Left lung (tissue), 10 donors: ENCODE data around the gene ENOPH1. TPM values are rescaled to one million over a fixed set of nuclear protein-coding genes. Genes with fewer than 3 reads are reported as not detected.
"Not testable (repeated sequence)": the region's sequence is repeated elsewhere in the genome, so short reads cannot be mapped to it uniquely, and the experiment has no call there.

Source experiments
- ATAC-seq: fragments of 200-7000 bp; cut with Tn5 transposase; one replicate; pipeline ENCODE4 v1.9.1; 2020; ENCODE audit warnings: moderate library complexity
- DNase-seq, 4 donors: peaks; one replicate each; pipeline ENCODE4 v3.0.0-alpha.2; 2013 to 2020
- H3K27ac ChIP-seq, 2 donors: fragments of 200-600 bp; sonication (generic) in 1 of 2; one replicate each; pipeline versions ENCODE4 v1.5.0 to v1.8.0; 2020 to 2021
- H3K27me3 ChIP-seq, 2 donors: fragments of 200-600 bp; sonication (generic) in 1 of 2; one replicate each; pipeline versions ENCODE4 v1.5.0 to v1.8.0; 2020 to 2021
- H3K36me3 ChIP-seq, 2 donors: fragments of 200-600 bp; sonication (generic) in 1 of 2; one replicate each; pipeline versions ENCODE4 v1.5.0 to v1.8.0; 2020 to 2021
- H3K4me1 ChIP-seq, 2 donors: fragments of 200-600 bp; one replicate each; pipeline ENCODE4 v1.8.0; 2021
- H3K4me3 ChIP-seq, 2 donors: fragments of 200-600 bp; sonication (generic) in 1 of 2; one replicate each; pipeline versions ENCODE4 v1.5.0 to v1.8.0; 2020 to 2021; ENCODE audit warnings: mild to moderate bottlenecking in 1 of 2
- H3K9me3 ChIP-seq, 2 donors: fragments of 200-600 bp; sonication (generic) in 1 of 2; one replicate each; pipeline versions ENCODE4 v1.5.0 to v1.8.0; 2020 to 2021
- intact Hi-C, 2 donors: fragments of 100-400 bp; cut with DNase I; formaldehyde crosslinking; loops; one replicate each; pipeline versions ENCODE4 v1.11.2 to v1.14.2; 2022
- polyA plus RNA-seq, 6 donors: library from polyadenylated mRNA; unstranded; fragments of 120-200 nt; gene quantifications; one replicate each; pipeline ENCODE4 v1.2.1, GENCODE V29; 2013; ENCODE audit not compliant: insufficient read length in 6 of 6
- total RNA-seq, 2 donors: library from RNA; stranded (reverse); fragmentation: NEBNext Ultra II Directional; extraction: Animal tissue kit (Norgen Biotek cat#: 25700); gene quantifications; one replicate each; pipeline ENCODE4 v1.2.1, GENCODE V29; 2021
- TF ChIP-seq, protein P1 (sequence below), 2 donors: fragments of 200-600 bp; sonication (generic) in 1 of 2; IDR thresholded peaks; one replicate each; pipeline versions ENCODE4 v1.5.0 to v1.8.0; 2021; ENCODE audit warnings: antibody characterized with exemption in 2 of 2
- donor health status: DM: no; HTN: yes; CAD: no.
- donor health status: DM: no; HTN: no; CAD: no.

The ENOPH1 gene
- total and polyA plus RNA-seq, 8 donors = 26.1 to 57.0 (median 51.9) TPM

DNA sequence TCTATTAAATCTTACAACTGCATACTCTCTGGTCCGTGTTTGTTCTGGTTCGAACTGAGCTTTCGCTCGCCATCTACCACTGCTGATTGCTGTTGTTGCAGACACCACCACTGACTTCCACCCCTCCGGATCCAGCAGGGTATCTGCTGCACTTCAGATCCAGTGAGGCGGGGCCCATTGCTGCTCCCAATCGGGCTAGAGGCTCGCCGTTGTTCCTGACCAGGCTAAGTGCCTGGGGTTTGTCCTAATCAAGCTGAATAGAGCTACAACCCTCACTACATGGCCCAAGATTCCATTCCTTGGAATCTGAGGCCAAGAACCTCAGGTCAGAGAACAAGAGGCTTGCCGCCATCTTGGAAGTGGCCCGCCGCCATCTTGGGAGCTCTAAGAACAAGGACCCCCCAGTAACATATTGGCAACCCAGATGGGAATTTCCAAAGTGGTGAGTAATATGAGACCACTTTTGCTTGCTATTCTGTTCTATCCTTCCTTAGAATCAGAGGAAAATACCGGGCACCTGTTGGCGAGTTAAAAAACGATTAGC, 43.3 kb downstream of the ENOPH1 start:
- Histone ChIP-seq H3K36me3 (no peaks in the 10 kb centered on the region), H3K9me3 (no peaks in the 10 kb centered on the region), H3K27ac (no peak overlapping the region), H3K27me3 (no peaks in the 10 kb centered on the region), H3K4me3 (no peak overlapping the region), H3K4me1 (no peaks in the 10 kb centered on the region)
- no peak for DNase-seq
- no peak for ATAC-seq
- intact Hi-C loops = no loop called here
- TF ChIP-seq, protein P1, sequence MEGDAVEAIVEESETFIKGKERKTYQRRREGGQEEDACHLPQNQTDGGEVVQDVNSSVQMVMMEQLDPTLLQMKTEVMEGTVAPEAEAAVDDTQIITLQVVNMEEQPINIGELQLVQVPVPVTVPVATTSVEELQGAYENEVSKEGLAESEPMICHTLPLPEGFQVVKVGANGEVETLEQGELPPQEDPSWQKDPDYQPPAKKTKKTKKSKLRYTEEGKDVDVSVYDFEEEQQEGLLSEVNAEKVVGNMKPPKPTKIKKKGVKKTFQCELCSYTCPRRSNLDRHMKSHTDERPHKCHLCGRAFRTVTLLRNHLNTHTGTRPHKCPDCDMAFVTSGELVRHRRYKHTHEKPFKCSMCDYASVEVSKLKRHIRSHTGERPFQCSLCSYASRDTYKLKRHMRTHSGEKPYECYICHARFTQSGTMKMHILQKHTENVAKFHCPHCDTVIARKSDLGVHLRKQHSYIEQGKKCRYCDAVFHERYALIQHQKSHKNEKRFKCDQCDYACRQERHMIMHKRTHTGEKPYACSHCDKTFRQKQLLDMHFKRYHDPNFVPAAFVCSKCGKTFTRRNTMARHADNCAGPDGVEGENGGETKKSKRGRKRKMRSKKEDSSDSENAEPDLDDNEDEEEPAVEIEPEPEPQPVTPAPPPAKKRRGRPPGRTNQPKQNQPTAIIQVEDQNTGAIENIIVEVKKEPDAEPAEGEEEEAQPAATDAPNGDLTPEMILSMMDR (IDR thresholded peaks at IDR 0.05) = no peak

DNA sequence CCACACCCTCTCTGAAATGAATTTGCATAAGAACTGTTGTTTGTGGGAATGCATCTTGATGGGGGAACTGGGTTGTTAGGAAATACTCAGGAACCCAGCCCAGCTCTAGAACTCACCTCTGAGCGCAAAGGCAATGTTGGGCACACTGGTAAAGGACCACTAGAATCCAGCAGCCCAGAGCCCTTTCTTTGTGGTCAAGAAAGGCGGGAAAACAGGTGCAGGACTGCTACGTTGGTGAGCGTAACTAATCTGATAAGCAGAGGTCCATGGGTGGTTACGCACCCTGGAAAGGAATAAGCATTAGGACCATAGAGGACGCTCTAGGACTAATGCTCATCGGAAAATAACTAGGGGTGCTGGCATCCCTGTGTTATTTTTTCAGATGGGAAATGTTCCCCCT, 45.5 kb downstream of the ENOPH1 start:
- DNase-seq, ATAC-seq, H3K27ac ChIP-seq, intact Hi-C loops, H3K27me3 ChIP-seq, H3K9me3 ChIP-seq, H3K36me3 ChIP-seq, H3K4me1 ChIP-seq, H3K4me3 ChIP-seq: not testable (repeated sequence)

DNA sequence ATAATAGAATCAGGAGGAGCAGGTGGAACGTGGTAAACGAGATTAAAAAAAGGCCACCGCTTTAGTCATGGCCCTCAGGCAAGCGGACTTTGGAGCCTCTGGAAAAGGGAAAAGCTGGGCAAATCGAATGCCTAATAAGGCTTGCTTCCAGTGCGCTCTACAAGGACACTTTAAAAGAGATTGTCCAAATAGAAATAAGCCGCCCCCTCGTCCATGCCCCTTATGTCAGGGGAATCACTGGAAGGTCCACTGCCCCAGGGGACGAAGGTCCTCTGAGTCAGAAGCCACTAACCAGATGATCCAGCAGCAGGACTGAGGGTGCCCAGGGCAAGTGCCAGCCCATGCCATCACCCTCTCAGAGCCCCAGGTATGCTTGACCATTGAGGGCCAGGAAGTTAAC, 47.1 kb downstream of the ENOPH1 start:
- H3K4me1 ChIP-seq, H3K9me3 ChIP-seq, intact Hi-C loops, H3K27me3 ChIP-seq, DNase-seq, H3K4me3 ChIP-seq, ATAC-seq, H3K36me3 ChIP-seq, H3K27ac ChIP-seq: not testable (repeated sequence)

DNA sequence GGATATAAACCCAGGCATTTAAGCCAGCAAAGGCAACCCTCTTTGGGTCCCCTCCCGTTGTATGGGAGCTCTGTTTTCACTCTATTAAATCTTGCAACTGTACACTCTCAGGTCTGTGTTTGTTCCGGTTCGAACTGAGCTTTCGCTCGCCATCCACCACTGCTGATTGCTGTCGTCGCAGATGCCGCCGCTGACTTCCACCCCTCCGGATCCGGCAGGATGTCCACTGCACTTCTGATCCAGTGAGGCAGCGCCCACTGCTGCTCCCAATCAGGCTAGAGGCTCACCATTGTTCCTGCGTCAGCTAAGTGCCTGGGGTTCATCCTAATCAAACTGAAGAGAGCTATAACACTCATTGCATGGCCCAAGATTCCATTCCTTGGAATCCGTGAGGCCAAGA, 49.2 kb downstream of the ENOPH1 start:
- Histone ChIP-seq H3K27me3 (no peaks in the 10 kb centered on the region), H3K4me3 (no peak overlapping the region), H3K9me3 (no peaks in the 10 kb centered on the region), H3K4me1 (no peaks in the 10 kb centered on the region), H3K36me3 (no peaks in the 10 kb centered on the region), H3K27ac (no peak overlapping the region)
- DNase-seq (peak in 1 of 4 donors; percentile 58), ATAC-seq (no peak)
- intact Hi-C loops = no loop called here
- TF ChIP-seq, protein P1 (IDR thresholded peaks at IDR 0.05) = no peak

DNA sequence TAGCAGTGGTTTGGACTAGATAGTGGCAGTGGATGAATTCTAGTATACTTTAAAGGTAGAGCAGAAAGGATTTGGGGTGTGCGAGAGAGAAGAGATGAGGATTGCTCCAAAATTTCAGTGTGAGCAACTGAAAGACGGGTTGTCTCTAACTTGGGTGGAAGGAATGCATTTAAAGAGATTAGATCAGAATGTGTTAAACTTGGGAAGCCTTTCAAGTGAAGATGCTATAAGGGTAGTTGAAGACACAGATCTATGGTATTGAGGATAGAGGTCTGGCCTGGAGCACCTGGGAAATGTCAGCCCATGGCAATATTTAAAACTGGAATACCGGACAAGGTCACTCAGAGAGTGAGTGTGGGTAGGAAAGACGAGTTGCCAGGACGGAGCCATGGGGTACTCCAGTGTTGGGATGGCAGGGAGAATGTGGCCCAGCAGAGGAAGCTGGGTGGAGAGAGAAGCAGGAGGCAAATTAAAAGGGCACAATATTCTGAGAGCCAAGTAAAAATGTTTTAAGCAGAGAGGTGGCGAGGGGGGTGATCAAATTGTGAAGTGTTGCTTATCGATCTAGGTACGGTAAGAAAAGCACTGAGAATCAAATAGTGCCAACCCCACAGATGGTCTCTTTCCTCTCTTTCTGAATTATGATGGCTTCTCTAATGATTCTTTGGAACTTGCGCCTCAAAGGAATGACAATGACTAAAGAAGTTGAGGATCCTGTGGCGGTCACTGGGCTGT, 50.5 kb downstream of the ENOPH1 start:
- ATAC-seq (no peak), DNase-seq (no peak)
- H3K27ac ChIP-seq = no peak overlapping the region
- TF ChIP-seq, protein P1 (IDR thresholded peaks at IDR 0.05) = no peak
- no peaks in the 10 kb centered on the region for H3K36me3 ChIP-seq
- intact Hi-C loops = no loop called here
- H3K4me1 ChIP-seq = no peaks in the 10 kb centered on the region
- no peaks in the 10 kb centered on the region for H3K9me3 ChIP-seq
- no peaks in the 10 kb centered on the region for H3K27me3 ChIP-seq
- H3K4me3 ChIP-seq = no peak overlapping the region

DNA sequence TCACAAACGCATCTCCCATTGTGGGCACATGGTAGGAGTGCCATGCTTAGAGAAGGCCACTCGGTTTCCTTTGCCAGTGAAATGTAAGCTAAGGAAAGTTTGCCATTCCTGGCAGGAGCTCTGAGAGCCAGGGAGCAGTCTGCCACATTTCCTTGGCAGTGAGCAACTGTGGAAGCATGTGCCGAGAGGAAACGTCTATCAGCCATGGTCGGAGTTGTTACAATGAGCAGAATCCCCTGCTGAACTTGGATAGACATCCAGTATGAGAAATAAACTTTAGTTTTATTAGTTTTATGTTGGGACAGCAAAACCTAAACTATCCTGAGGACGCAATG, 51.1 kb downstream of the ENOPH1 start:
- Histone ChIP-seq H3K27ac (no peak overlapping the region), H3K4me3 (no peak overlapping the region), H3K9me3 (no peaks in the 10 kb centered on the region), H3K4me1 (no peaks in the 10 kb centered on the region), H3K36me3 (no peaks in the 10 kb centered on the region), H3K27me3 (no peaks in the 10 kb centered on the region)
- DNase-seq (no peak), ATAC-seq (no peak)
- TF ChIP-seq, protein P1 (IDR thresholded peaks at IDR 0.05) = no peak
- intact Hi-C loops = no loop called here
